Colonic mucosa (tissue), 4 donors: Measurements from ENCODE around the gene TCERG1L. TPM values are rescaled to one million over a fixed set of nuclear protein-coding genes. Genes with fewer than 3 reads are reported as not detected.
"Not testable (repeated sequence)": the region's sequence is repeated elsewhere in the genome, so short reads cannot be mapped to it uniquely, and the experiment has no call there.

Experiments
- DNase-seq: peaks from one replicate; pipeline ENCODE4 v3.0.0-alpha.2; 2020
- H3K27ac ChIP-seq: fragments of 200-600 bp; one replicate; pipeline ENCODE4 v1.8.0; 2021
- H3K27me3 ChIP-seq: fragments of 200-600 bp; one replicate; pipeline ENCODE4 v1.8.0; 2021
- H3K36me3 ChIP-seq: fragments of 200-600 bp; one replicate; pipeline ENCODE4 v1.8.0; 2021
- H3K4me1 ChIP-seq: fragments of 200-600 bp; one replicate; pipeline ENCODE4 v1.8.0; 2021; ENCODE audit warnings: mild to moderate bottlenecking
- H3K4me3 ChIP-seq: fragments of 200-600 bp; one replicate; pipeline ENCODE4 v1.8.0; 2021
- H3K9ac ChIP-seq, 2 donors: one replicate each; pipeline ENCODE4 v1.7.0; 2013; ENCODE audit warnings: control low read depth in 2 of 2, low read depth in 2 of 2, low read length in 2 of 2
- H3K9me3 ChIP-seq: fragments of 200-600 bp; one replicate; pipeline ENCODE4 v1.8.0; 2021
- intact Hi-C: fragments of 100-400 bp; cut with DNase I; formaldehyde crosslinking; loops from one replicate; pipeline ENCODE4 v1.14.1; 2022
- total RNA-seq, 2 donors: library from RNA; stranded (reverse); fragmentation: NEBNext Ultra II Directional in 1 of 2; extraction: Animal tissue kit (Norgen Biotek cat#: 25700) in 1 of 2; gene quantifications; one replicate each; pipeline ENCODE4 v1.2.1, GENCODE V29; 2021
- TF ChIP-seq, protein P1 (sequence below): fragments of 200-600 bp; IDR thresholded peaks from one replicate; pipeline ENCODE4 v1.8.0; 2022; ENCODE audit warnings: antibody characterized with exemption, mild to moderate bottlenecking
- donor health status: healthy.
- donor health status: DM: no; HTN: no; CAD: no.
- donor health status: DM: no; HTN: no; CAD: no.

Gene TCERG1L
- total RNA-seq, 2 donors from 2014 or later: not detected

DNA sequence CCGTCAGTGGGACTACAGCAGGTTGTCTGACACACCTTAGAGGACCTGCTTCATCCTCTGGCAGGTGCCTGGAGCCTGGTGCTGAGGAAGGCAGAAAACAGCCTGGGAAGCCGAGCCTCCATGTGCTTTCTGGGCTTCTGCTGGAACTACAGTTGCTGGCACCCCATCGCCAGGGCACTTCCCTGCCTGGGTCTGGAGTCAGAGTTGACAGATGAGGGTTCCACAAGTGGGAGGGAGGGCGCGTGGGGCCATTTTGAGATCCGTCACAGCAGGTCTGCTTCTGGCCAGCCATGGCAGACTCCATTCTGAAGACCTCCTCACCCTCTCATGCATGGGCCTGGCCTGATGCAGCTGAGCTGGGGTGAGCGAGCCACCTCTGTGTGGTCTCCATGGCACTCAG lies 33.2 kb upstream of the TCERG1L start:
- Histone ChIP-seq H3K9me3 (no peaks in the 10 kb centered on the region), H3K36me3 (no peaks in the 10 kb centered on the region), H3K27ac (no peak overlapping the region), H3K27me3 (no peaks in the 10 kb centered on the region), H3K4me1 (no peaks in the 10 kb centered on the region), H3K4me3 (no peak overlapping the region), H3K9ac (no peak overlapping the region)
- intact Hi-C loops: no loop called here
- no peak for DNase-seq
- TF ChIP-seq, protein P1, sequence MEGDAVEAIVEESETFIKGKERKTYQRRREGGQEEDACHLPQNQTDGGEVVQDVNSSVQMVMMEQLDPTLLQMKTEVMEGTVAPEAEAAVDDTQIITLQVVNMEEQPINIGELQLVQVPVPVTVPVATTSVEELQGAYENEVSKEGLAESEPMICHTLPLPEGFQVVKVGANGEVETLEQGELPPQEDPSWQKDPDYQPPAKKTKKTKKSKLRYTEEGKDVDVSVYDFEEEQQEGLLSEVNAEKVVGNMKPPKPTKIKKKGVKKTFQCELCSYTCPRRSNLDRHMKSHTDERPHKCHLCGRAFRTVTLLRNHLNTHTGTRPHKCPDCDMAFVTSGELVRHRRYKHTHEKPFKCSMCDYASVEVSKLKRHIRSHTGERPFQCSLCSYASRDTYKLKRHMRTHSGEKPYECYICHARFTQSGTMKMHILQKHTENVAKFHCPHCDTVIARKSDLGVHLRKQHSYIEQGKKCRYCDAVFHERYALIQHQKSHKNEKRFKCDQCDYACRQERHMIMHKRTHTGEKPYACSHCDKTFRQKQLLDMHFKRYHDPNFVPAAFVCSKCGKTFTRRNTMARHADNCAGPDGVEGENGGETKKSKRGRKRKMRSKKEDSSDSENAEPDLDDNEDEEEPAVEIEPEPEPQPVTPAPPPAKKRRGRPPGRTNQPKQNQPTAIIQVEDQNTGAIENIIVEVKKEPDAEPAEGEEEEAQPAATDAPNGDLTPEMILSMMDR: no peak

DNA sequence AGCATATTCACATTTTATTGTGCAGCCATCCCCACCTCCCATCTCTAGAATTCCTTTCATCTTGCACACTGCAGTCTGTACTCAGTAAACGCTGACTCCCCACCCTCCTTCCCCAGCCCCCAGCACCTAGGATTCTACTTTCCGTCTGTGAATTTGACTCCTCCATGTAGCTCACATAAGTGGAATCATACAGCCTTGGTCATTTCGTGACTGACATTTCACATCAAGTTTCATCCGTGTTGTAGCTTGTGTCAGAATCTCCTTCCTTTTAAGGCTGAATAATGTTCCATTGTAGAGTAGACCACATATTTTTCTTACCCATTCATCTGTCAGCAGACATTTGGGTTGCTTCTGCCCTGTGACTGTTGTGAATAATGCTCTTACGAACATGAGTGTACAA lies 26.2 kb upstream of the TCERG1L start:
- no peak overlapping the region for H3K27ac ChIP-seq
- TF ChIP-seq, protein P1: no peak
- no peaks in the 10 kb centered on the region for H3K4me1 ChIP-seq
- no peaks in the 10 kb centered on the region for H3K27me3 ChIP-seq
- H3K9ac ChIP-seq: no peak overlapping the region
- H3K9me3 ChIP-seq: no peaks in the 10 kb centered on the region
- intact Hi-C loops: no loop called here
- H3K4me3 ChIP-seq: no peak overlapping the region
- H3K36me3 ChIP-seq: no peaks in the 10 kb centered on the region
- DNase-seq: no peak

DNA sequence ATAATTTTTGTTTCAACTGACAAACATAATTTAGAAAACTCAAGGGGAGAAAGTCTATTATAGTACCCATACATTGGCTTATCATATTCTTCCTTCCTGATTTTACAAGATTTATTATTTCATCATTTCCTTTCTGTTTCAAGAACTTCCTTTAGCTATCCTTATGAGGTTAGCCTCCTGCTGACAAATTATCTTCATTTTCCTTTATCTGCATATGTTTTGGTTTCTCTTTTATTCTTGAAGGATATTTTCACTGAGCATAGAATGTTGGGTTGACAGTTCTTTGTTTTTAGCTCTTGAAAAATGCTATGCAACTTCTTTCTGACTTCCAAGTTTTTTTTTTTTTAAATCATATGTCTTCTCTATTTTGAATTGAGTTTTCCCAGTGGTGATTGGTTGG lies 21.3 kb upstream of the TCERG1L start:
- Histone ChIP-seq H3K9me3 (no peaks in the 10 kb centered on the region), H3K36me3 (no peaks in the 10 kb centered on the region), H3K4me1 (no peaks in the 10 kb centered on the region), H3K27ac (no peak overlapping the region), H3K9ac (no peak overlapping the region), H3K4me3 (no peak overlapping the region), H3K27me3 (no peaks in the 10 kb centered on the region)
- no peak for DNase-seq
- TF ChIP-seq, protein P1: no peak
- intact Hi-C loops: no loop called here

DNA sequence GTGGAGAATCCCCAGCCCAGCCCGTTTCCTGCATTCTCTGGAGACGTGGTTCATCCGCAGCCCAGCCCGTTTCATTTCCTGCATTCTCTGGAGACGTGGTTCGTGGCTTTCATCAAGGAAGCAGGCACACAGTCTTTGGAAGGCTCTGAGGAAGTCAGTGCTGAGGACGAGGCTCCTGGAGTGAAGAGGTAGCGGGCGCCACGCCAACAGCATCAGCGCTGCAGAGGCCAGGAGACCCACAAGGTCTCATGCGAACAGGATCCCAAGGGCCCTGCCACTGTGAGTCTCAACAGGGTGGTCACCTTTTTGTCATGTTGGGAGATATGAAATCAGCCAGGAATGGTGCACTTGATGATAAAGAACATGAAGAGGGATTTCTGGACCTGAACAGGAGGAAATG lies 12.4 kb upstream of the TCERG1L start:
- TF ChIP-seq, protein P1: no peak
- H3K9ac ChIP-seq: no peak overlapping the region
- no peaks in the 10 kb centered on the region for H3K27me3 ChIP-seq
- DNase-seq: no peak
- intact Hi-C loops: no loop called here
- H3K27ac ChIP-seq: no peak overlapping the region
- no peaks in the 10 kb centered on the region for H3K4me1 ChIP-seq
- no peaks in the 10 kb centered on the region for H3K36me3 ChIP-seq
- no peaks in the 10 kb centered on the region for H3K9me3 ChIP-seq
- no peak overlapping the region for H3K4me3 ChIP-seq

DNA sequence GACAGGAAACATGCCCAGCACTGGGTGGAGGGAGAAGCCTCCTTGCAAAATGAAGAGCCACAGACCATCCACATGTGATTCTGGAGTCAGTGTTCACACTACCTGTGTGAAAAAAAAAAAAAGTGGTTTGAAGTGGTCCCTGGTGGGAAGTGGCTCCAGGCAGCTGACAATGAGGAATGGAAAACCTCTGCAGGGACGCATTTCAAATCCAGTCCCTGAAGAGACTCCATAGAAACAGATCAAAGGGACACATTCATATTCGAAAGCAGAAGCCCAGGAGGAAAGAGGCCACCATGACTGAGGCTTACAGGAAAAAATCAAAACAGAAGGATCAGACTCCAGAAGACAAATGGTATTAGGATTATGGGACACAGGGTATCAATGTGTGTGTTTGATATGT lies 11.5 kb upstream of the TCERG1L start:
- no peak overlapping the region for H3K27ac ChIP-seq
- H3K36me3 ChIP-seq: no peaks in the 10 kb centered on the region
- TF ChIP-seq, protein P1: no peak
- H3K27me3 ChIP-seq: no peaks in the 10 kb centered on the region
- no peaks in the 10 kb centered on the region for H3K4me1 ChIP-seq
- no peaks in the 10 kb centered on the region for H3K9me3 ChIP-seq
- intact Hi-C loops: no loop called here
- no peak overlapping the region for H3K4me3 ChIP-seq
- no peak for DNase-seq
- H3K9ac ChIP-seq: no peak overlapping the region

DNA sequence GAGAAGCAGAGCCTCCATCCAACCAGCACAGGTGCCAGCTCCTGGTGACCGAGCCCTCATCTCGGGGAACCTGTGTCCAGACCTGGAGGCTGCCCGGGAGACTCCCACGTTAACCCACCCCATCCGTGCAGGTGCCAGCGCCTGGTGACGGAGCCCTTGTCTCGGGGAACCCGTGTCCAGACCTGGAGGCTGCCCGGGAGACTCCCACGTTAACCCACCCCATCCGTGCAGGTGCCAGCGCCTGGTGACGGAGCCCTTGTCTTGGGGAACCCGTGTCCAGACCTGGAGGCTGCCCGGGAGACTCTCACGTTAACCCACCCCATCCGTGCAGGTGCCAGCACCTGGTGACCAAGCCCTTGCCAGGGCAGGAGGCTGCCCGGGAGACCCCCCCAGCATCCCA lies 11.1 kb upstream of the TCERG1L start:
- intact Hi-C loops, H3K4me3 ChIP-seq, H3K27me3 ChIP-seq, H3K27ac ChIP-seq, H3K4me1 ChIP-seq, H3K36me3 ChIP-seq, DNase-seq, H3K9me3 ChIP-seq, H3K9ac ChIP-seq: not testable (repeated sequence)
